Sigmoid colon (tissue), 7 donors: ENCODE measurements around the gene ZNF554. TPM values are rescaled to one million over a fixed set of nuclear protein-coding genes. Genes with fewer than 3 reads are reported as not detected.
"Not testable (repeated sequence)": the region's sequence is repeated elsewhere in the genome, so short reads cannot be mapped to it uniquely, and the experiment has no call there.

Experiments
- DNase-seq: peaks from one replicate; pipeline ENCODE4 v3.0.0-alpha.2; 2019
- H3K27ac ChIP-seq, 4 donors: fragments of 200-600 bp; sonication (generic); one replicate each; pipeline ENCODE4 v1.5.1; 2016 to 2019; ENCODE audit warnings: mild to moderate bottlenecking in 1 of 4
- H3K27me3 ChIP-seq, 3 donors: fragments of 200-600 bp; sonication (generic); one replicate each; pipeline ENCODE4 v1.5.1; 2019; ENCODE audit warnings: mild to moderate bottlenecking in 1 of 3
- H3K36me3 ChIP-seq, 4 donors: fragments of 200-600 bp; sonication (generic); one replicate each; pipeline ENCODE4 v1.5.1; 2016 to 2019
- H3K4me1 ChIP-seq, 4 donors: fragments of 200-600 bp; sonication (generic); one replicate each; pipeline ENCODE4 v1.5.1; 2017 to 2019
- H3K4me3 ChIP-seq, 4 donors: fragments of 200-600 bp; sonication (generic); one replicate each; pipeline ENCODE4 v1.5.1; 2017 to 2019; ENCODE audit warnings: mild to moderate bottlenecking in 2 of 4, moderate library complexity in 1 of 4
- H3K9me3 ChIP-seq, 4 donors: fragments of 200-600 bp in 3 of 4; sonication (generic) in 3 of 4; one replicate each; pipeline versions ENCODE4 v1.5.1 to v1.6.1; 2013 to 2019
- CTCF ChIP-seq, 4 experiments: fragments of 450-650 bp in 3 of 4; fragments of 200-600 bp in 1 of 4; IDR thresholded peaks; one replicate each; pipeline ENCODE4 v1.5.1; 2016 to 2019; ENCODE audit warnings: antibody characterized with exemption in 4 of 4, mild to moderate bottlenecking in 3 of 4, moderate library complexity in 2 of 4
- EP300 ChIP-seq, 4 donors: sonication (generic); formaldehyde crosslinking; IDR thresholded peaks; one replicate each; pipeline ENCODE4 v1.6.1; 2017; ENCODE audit warnings: antibody characterized with exemption in 4 of 4
- POLR2A ChIP-seq, 2 donors: fragments of 450-650 bp; IDR thresholded peaks; one replicate each; pipeline ENCODE4 v1.6.1; 2016; ENCODE audit warnings: antibody characterized with exemption in 2 of 2, mild to moderate bottlenecking in 2 of 2, moderate library complexity in 2 of 2
- POLR2AphosphoS5 ChIP-seq, 4 donors: sonication (generic); formaldehyde crosslinking; IDR thresholded peaks; one replicate each; pipeline ENCODE4 v1.6.1; 2017; ENCODE audit warnings: antibody characterized with exemption in 4 of 4
- WGBS, 2 donors: extraction: QIAGEN DNeasy Blood & Tissue Kit; methylation state at CpG; one replicate each; pipeline ENCODE4 v1.1.7; 2013; 5-methylcytosine and 5-hydroxymethylcytosine counted together
- intact Hi-C: fragments of 100-400 bp; cut with DNase I; formaldehyde crosslinking; loops from one replicate; pipeline ENCODE4 v1.15.1; 2023
- polyA plus RNA-seq, 3 donors: library from polyadenylated mRNA; stranded (reverse); fragments of 200-250 nt; gene quantifications; one replicate each; pipeline ENCODE4 v1.2.3, GENCODE V29; 2013
- total RNA-seq, 4 donors: library from RNA; depleted of rRNA; stranded (reverse); fragments of >200 nt; gene quantifications; one replicate each; pipeline ENCODE4 v1.1.0, GENCODE V29; 2016
- donor health status: healthy with polysubstance abuse.
- donor health status: Bipolar disorder and iron deficiency.
- donor health status: healthy.

ZNF554 gene
- total and polyA plus RNA-seq, 7 donors = 1.2 to 8.1 (median 3.3) TPM

DNA sequence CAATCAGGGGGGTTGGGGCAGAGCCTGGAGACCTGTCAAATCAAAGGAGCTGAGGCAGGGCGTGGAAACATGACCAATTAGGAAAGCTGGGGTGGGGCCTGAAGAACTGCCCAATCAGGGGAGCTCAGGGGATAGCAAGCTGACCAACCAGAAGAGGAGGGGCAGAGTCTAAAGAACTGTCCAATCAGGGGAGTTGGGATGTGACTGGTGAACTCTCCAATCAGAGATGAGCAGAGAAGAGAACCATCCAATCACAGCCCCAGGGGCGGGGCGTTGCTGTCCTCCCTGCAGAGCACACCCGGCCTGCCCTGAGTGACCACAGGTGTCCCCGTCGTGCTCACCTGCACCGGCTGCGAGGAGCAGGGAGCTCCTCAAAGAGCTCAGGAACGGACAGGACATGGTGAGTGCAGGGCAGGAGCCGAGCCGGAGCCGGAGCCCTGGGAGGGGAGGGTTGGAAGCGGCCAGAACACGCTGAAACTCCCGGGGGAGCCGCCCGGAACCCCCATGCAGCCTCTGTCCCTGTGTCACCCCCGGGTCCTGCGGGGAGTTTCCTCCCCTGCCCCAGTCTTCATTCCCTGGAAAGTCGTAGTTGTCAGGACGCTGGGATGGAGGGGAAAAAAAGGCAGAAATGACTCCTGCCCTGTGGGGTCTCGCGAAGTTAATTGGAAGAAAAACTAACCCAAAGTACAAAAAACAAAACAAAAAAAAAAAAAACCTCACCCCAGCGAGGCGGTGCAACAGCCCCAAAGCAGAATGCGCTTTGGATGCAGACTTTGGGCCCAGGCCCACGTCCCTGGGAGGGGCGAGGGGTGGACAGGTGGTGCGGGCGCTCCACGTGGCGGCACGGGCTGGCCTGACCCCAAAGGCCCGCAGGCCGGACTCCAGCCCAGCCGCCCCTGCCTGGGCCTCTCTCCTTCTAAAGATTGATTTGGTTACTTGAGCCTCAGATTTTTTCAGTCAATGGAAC, 47.6 kb downstream of the ZNF554 start, which contains the start of gene ZNF556:
Gene ZNF556, plus strand, starts transcription at position 311 of the 967 bp plus-strand sequence. Its CDS starts 87 bp downstream, at position 398.
- Histone ChIP-seq H3K4me3 (no peak within 1 kb of the TSS), H3K4me1 (no peaks in the 10 kb centered on the region), H3K9me3 (no peaks in the 10 kb centered on the region), H3K27me3 (no peaks in the 10 kb centered on the region), H3K27ac (no peak within 1 kb of the TSS), H3K36me3 (no peaks in the 10 kb centered on the region)
- 89 to 91% methylated on average over 36 of the region's 36 CpGs for WGBS, 2 donors
- intact Hi-C loops = no loop called here
- DNase-seq = no peak
- TF ChIP-seq POLR2AphosphoS5 (IDR thresholded peaks at IDR 0.05) = no peak
- no peak for TF ChIP-seq CTCF (IDR thresholded peaks at IDR 0.05)
- no peak for TF ChIP-seq EP300 (IDR thresholded peaks at IDR 0.05)
- no peak for TF ChIP-seq POLR2A (IDR thresholded peaks at IDR 0.05)

GRCh38 chr19:2869618-2870017, 50.0 kb downstream of the ZNF554 start:
- intact Hi-C loops = no loop called here
- Histone ChIP-seq H3K9me3 (no peaks in the 10 kb centered on the region), H3K4me3 (no peak overlapping the region), H3K27me3 (no peaks in the 10 kb centered on the region), H3K27ac (no peak overlapping the region), H3K36me3 (no peaks in the 10 kb centered on the region), H3K4me1 (no peaks in the 10 kb centered on the region)
- WGBS, 2 donors = 85 to 87% methylated on average over 10 of the region's 10 CpGs
- DNase-seq = no peak
- TF ChIP-seq EP300 (IDR thresholded peaks at IDR 0.05) (no peak), CTCF (IDR thresholded peaks at IDR 0.05) (no peak)

DNA sequence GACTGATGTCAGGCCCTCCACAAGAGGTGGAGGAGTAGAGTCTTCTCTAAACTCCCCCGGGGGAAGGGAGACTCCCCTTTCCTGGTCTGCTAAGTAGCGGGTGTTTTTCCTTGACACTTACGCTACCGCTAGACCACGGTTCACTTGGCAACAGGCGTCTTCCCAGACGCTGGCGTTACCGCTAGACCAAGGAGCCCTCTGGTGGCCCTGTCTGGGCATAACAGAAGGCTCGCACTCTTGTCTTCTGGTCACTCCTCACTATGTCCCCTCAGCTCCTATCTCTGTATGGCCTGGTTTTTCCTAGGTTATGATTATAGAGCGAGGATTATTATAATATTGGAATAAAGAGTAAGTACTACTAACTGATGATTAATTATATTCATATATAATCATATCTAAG, 52.5 kb downstream of the ZNF554 start:
- DNase-seq, H3K27ac ChIP-seq, H3K4me1 ChIP-seq, H3K36me3 ChIP-seq, H3K27me3 ChIP-seq, H3K4me3 ChIP-seq: not testable (repeated sequence)
- TF ChIP-seq CTCF (IDR thresholded peaks at IDR 0.05) = peak in 1 of 4 experiments; percentile 36
- intact Hi-C loops = loop anchor here (2.0 kb wide), 1 partner anchor 53 kb away; the partner anchor contains the start of gene ZNF554
- WGBS, 2 donors = 29 to 43% methylated on average over 3 to 10 of the region's 11 CpGs
- peaks cover 4 to 11% (median 6%) of the 10 kb centered on the region in 4 donors for H3K9me3 ChIP-seq

DNA sequence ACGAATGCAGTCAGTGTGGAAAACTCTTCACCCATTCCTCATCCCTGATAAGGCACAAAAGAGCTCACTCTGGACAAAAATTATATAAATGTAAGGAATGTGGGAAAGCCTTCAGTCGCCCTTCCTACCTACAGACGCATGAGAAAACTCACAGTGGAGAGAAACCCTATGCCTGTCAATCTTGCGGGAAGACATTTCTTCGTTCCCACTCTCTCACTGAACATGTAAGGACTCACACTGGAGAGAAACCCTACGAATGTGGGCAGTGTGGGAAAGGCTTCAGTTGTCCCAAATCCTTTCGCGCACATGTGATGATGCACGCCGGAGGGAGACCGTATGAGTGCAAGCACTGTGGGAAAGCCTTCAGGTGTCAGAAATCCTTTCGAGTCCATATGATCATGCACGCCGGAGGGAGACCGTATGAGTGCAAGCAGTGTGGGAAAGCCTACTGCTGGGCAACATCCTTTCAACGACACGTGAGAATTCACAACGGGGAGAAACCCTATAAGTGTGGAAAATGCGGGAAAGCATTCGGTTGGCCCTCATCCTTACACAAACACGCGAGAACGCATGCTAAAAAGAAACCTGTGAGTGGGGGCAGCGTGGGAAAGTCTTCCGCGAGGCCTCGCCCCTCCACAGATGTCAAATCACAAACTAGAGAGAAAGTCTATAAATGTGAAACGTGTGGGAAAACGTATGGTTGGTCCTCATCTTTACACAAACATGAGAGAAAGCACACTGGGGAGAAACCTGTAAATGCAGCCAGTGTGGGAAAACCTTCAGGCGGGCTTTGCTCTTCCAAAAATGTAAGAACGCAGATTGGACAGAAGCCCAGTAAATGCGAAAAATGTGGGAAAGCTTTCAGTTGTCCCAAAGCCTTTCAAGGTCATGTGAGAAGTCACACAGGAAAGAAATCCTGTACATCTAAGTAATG, 58.0 kb downstream of the ZNF554 start:
- 91 to 92% methylated on average over 32 of the region's 32 CpGs for WGBS, 2 donors
- DNase-seq = no peak
- Histone ChIP-seq H3K9me3 (peaks cover 12 to 23% (median 18%) of the 10 kb centered on the region in 4 donors), H3K4me3 (no peak overlapping the region), H3K4me1 (no peaks in the 10 kb centered on the region), H3K36me3 (no peaks in the 10 kb centered on the region), H3K27ac (no peak overlapping the region), H3K27me3 (no peaks in the 10 kb centered on the region)
- no peak for TF ChIP-seq CTCF (IDR thresholded peaks at IDR 0.05)
- intact Hi-C loops = no loop called here
